Spleen (tissue), 11 donors: Measurements from ENCODE around the gene MEIS2. TPM values are rescaled to one million over a fixed set of nuclear protein-coding genes. Genes with fewer than 3 reads are reported as not detected.

ENCODE experiments used
- DNase-seq: peaks from one replicate; pipeline ENCODE4 v3.0.0-alpha.2; 2020
- H3K27ac ChIP-seq, 8 donors: fragments of 200-600 bp; sonication (generic) in 7 of 8; 1 replicate in 4 of 8; 2 replicates in 4 of 8; pipeline versions ENCODE4 v1.5.0 to v1.8.0; 2016 to 2021; ENCODE audit warnings: inconsistent platforms in 4 of 8, mild to moderate bottlenecking in 4 of 8, moderate library complexity in 1 of 8
- H3K27me3 ChIP-seq, 7 donors: fragments of 200-600 bp; sonication (generic) in 6 of 7; replicated peaks in 1 of 7; 1 replicate in 4 of 7; 2 replicates in 3 of 7; pipeline versions ENCODE4 v1.5.0 to v1.8.0; 2016 to 2021; ENCODE audit warnings: inconsistent platforms in 3 of 7, mild to moderate bottlenecking in 1 of 7
- H3K36me3 ChIP-seq, 6 donors: fragments of 200-600 bp; sonication (generic) in 5 of 6; 1 replicate in 4 of 6; 2 replicates in 2 of 6; pipeline versions ENCODE4 v1.5.0 to v1.8.0; 2016 to 2021; ENCODE audit warnings: inconsistent platforms in 2 of 6
- H3K4me1 ChIP-seq, 6 donors: fragments of 200-600 bp; sonication (generic) in 5 of 6; 1 replicate in 3 of 6; 2 replicates in 3 of 6; pipeline versions ENCODE4 v1.5.0 to v1.8.0; 2016 to 2021; ENCODE audit warnings: inconsistent platforms in 3 of 6
- H3K4me3 ChIP-seq, 8 donors: fragments of 200-600 bp; sonication (generic) in 7 of 8; 1 replicate in 4 of 8; 2 replicates in 4 of 8; pipeline versions ENCODE4 v1.5.0 to v1.8.0; 2016 to 2021; ENCODE audit warnings: inconsistent platforms in 4 of 8, mild to moderate bottlenecking in 4 of 8, moderate library complexity in 2 of 8
- H3K9me3 ChIP-seq, 8 donors: fragments of 200-600 bp; sonication (generic) in 7 of 8; 1 replicate in 4 of 8; 2 replicates in 4 of 8; pipeline versions ENCODE4 v1.5.0 to v1.8.0; 2016 to 2021; ENCODE audit warnings: inconsistent platforms in 4 of 8
- POLR2A ChIP-seq, 3 donors: fragments of 450-650 bp; IDR thresholded peaks; one replicate each; pipeline ENCODE4 v1.5.1; 2017; ENCODE audit warnings: antibody characterized with exemption in 3 of 3, mild to moderate bottlenecking in 1 of 3
- POLR2AphosphoS5 ChIP-seq, 3 donors: sonication (generic); formaldehyde crosslinking; IDR thresholded peaks; one replicate each; pipeline ENCODE4 v1.5.1; 2017; ENCODE audit warnings: antibody characterized with exemption in 3 of 3
- whole genome bisulfite sequencing, 5 donors: extraction: QIAGEN DNeasy Blood & Tissue Kit in 3 of 5; methylation state at CpG; one replicate each; pipeline versions ENCODE4 v1.1.5 to v1.1.7; 2013 to 2018; 5-methylcytosine and 5-hydroxymethylcytosine counted together
- intact Hi-C: fragments of 100-400 bp; cut with DNase I; formaldehyde crosslinking; loops from one replicate; pipeline ENCODE4 v1.15.0; 2023; ENCODE audit warnings: low total_unique reads
- polyA plus RNA-seq, 3 donors: library from polyadenylated mRNA; stranded (reverse); fragments of 200-250 nt; gene quantifications; one replicate each; pipeline ENCODE4 v1.2.1, GENCODE V29; 2013
- total RNA-seq, 7 donors: library from RNA; depleted of rRNA in 3 of 7; stranded (reverse); fragments of >200 nt in 3 of 7; fragmentation: NEBNext Ultra II Directional in 4 of 7; extraction: Animal tissue kit (Norgen Biotek cat#: 25700) in 4 of 7; gene quantifications; one replicate each; pipeline versions ENCODE4 v1.1.0 to v1.2.1, GENCODE V29; 2016 to 2021
- TF ChIP-seq, protein P1 (sequence below), 11 experiments: fragments of 200-600 bp in 7 of 11; fragments of 450-650 bp in 4 of 11; sonication (generic) in 4 of 11; IDR thresholded peaks in 8 of 11; conservative IDR thresholded peaks in 3 of 11; 1 replicate in 7 of 11; 2 replicates in 4 of 11; pipeline versions ENCODE4 v1.4.0 to v1.8.0; 2016 to 2021; ENCODE audit warnings: antibody characterized with exemption in 11 of 11, inconsistent platforms in 4 of 11, mild to moderate bottlenecking in 1 of 11
- donor health status: healthy with polysubstance abuse.
- donor health status: DM: no; HTN: no; CAD: no; lungs with moderate emphysema.
- donor health status: DM: no; HTN: no; CAD: no.
- donor health status: Bipolar disorder and iron deficiency.
- donor health status: healthy.
- donor health status: DM: no; HTN: no; CAD: no.
- donor health status: DM: yes; HTN: yes; CAD: no.

MEIS2 gene
- total and polyA plus RNA-seq, 10 donors = 2.6 to 57.2 (median 23.5) TPM

DNA sequence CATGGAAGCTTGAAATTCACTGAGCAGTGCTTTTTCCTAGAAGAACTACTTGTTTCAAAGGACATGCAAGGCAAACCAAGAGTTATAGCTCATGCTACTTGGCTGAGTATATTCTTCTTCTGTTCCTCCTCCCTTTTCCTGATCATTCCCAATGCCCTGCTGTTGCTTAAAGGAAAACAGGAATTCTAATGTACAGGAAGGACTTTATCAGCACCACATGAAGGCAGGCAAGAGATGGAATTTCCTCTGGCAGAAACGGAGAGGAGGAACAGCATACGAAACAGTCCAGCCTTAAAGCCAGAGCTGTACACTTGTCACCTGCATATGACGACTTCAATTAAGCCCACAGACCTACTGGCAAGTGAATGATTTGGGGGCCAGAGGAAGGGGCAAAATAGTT is 15.7 kb downstream of the MEIS2 start:
- DNase-seq = no peak
- no peaks in the 10 kb centered on the region for H3K27me3 ChIP-seq
- H3K9me3 ChIP-seq = no peaks in the 10 kb centered on the region
- peaks cover 0 to 9% (median 0%) of the 10 kb centered on the region in 6 donors for H3K4me1 ChIP-seq
- H3K36me3 ChIP-seq = peaks cover 0 to 12% (median 0%) of the 10 kb centered on the region in 6 donors
- TF ChIP-seq POLR2A (IDR thresholded peaks at IDR 0.05) (no peak), POLR2AphosphoS5 (IDR thresholded peaks at IDR 0.05) (no peak)
- TF ChIP-seq, protein P1, sequence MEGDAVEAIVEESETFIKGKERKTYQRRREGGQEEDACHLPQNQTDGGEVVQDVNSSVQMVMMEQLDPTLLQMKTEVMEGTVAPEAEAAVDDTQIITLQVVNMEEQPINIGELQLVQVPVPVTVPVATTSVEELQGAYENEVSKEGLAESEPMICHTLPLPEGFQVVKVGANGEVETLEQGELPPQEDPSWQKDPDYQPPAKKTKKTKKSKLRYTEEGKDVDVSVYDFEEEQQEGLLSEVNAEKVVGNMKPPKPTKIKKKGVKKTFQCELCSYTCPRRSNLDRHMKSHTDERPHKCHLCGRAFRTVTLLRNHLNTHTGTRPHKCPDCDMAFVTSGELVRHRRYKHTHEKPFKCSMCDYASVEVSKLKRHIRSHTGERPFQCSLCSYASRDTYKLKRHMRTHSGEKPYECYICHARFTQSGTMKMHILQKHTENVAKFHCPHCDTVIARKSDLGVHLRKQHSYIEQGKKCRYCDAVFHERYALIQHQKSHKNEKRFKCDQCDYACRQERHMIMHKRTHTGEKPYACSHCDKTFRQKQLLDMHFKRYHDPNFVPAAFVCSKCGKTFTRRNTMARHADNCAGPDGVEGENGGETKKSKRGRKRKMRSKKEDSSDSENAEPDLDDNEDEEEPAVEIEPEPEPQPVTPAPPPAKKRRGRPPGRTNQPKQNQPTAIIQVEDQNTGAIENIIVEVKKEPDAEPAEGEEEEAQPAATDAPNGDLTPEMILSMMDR (IDR thresholded peaks at IDR 0.05 in 8 of 11, conservative IDR thresholded peaks at IDR 0.05 in 3 of 11) = no peak
- peak overlapping the region in 1 of 8 donors; percentile 33 for H3K27ac ChIP-seq
- whole genome bisulfite sequencing, 5 donors = 50 to 71% (median 64%) methylated on average over 3 of the region's 3 CpGs
- intact Hi-C loops = no loop called here
- H3K4me3 ChIP-seq = no peak overlapping the region

DNA sequence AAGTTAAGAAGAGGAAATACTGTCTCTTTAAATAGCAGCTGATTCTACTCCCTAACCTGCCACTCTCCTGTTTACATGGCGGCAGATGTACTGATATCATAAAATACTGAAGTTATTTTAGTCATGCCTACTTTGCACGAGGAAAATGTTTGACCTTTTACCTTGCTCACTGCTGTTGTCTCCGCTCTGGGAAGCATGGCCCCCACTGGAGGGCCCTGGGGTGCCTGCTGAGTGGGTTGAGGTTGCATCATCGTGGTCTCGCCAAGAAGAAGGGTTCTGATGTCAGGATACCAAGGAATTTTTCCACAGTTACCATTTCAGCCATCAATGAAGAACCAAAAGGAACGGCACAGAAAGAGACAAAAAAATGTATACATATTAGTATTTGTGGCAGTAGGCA is 16.7 kb downstream of the MEIS2 start:
- WGBS, 5 donors = 77 to 86% (median 85%) methylated on average over 6 of the region's 6 CpGs
- no peak overlapping the region for H3K4me3 ChIP-seq
- no peak for TF ChIP-seq POLR2AphosphoS5 (IDR thresholded peaks at IDR 0.05)
- no peak for TF ChIP-seq POLR2A (IDR thresholded peaks at IDR 0.05)
- TF ChIP-seq, protein P1 (IDR thresholded peaks at IDR 0.05 in 8 of 11, conservative IDR thresholded peaks at IDR 0.05 in 3 of 11) = no peak
- no peak for DNase-seq
- H3K4me1 ChIP-seq = peaks cover 0 to 11% (median 0%) of the 10 kb centered on the region in 6 donors
- intact Hi-C loops = no loop called here
- no peak overlapping the region for H3K27ac ChIP-seq
- H3K36me3 ChIP-seq = peaks cover 0 to 12% (median 0%) of the 10 kb centered on the region in 6 donors
- no peaks in the 10 kb centered on the region for H3K9me3 ChIP-seq
- no peaks in the 10 kb centered on the region for H3K27me3 ChIP-seq

DNA sequence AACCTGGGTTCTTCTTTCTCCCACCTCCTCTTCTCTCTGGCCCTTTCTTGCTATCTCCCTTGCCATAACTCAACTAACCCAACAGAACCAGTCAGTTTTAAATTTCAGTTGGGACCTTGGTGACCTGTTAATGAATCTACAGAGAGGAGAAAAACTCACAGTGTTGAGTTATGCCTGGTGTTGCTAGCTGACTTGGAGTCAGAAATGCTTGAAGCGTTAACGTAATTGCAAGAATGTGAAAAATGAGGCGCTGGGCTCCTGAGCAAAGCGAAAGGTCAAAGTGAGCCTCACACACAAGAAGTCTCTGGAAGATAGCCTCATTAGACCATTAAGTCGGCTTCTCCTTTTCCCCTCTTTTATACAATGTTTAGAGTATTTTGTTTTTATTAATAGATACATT is 18.4 kb downstream of the MEIS2 start:
- 88 to 94% (median 93%) methylated on average over 5 of the region's 5 CpGs for WGBS, 5 donors
- DNase-seq = no peak
- TF ChIP-seq, protein P1 (IDR thresholded peaks at IDR 0.05 in 8 of 11, conservative IDR thresholded peaks at IDR 0.05 in 3 of 11) = no peak
- TF ChIP-seq POLR2AphosphoS5 (IDR thresholded peaks at IDR 0.05) (no peak), POLR2A (IDR thresholded peaks at IDR 0.05) (no peak)
- Histone ChIP-seq H3K27ac (no peak overlapping the region), H3K4me3 (no peak overlapping the region), H3K4me1 (peaks cover 0 to 11% (median 0%) of the 10 kb centered on the region in 6 donors), H3K36me3 (peaks cover 0 to 12% (median 0%) of the 10 kb centered on the region in 6 donors), H3K27me3 (no peaks in the 10 kb centered on the region), H3K9me3 (no peaks in the 10 kb centered on the region)
- intact Hi-C loops = no loop called here

DNA sequence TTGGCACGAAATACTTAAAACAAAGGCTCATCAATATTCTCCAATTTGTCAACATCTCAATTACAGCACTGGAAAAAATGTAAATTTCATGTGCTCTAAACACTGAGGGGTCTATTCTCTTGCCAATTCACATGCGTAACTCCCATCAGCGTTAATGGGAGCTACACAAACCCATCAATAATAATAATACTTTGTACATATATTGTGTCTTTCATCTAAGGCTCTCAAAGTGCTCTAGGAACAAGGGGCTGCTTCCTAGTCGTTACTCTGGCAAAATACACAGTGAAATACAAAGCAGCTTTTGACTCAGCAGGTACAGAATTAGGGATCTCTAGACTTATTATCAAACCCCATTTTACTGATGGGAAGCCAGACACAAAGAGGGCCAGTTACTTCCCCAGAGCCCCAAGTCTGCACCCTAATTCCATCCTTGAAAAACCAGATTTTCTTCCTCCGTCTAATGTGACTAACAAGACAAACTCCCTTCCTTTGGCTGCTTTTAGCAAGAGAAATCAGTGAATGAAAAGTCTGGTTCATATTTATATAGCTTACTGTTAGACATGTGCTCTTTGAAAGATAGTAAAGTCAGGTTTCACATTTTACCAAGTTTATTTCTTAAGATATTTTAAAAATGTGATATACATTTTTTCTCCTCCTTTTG is 20.0 kb downstream of the MEIS2 start:
- Histone ChIP-seq H3K4me1 (peaks cover 0 to 11% (median 0%) of the 10 kb centered on the region in 6 donors), H3K27ac (no peak overlapping the region), H3K27me3 (no peaks in the 10 kb centered on the region), H3K36me3 (peaks cover 0 to 12% (median 0%) of the 10 kb centered on the region in 6 donors), H3K9me3 (no peaks in the 10 kb centered on the region), H3K4me3 (no peak overlapping the region)
- intact Hi-C loops = no loop called here
- DNase-seq = no peak
- TF ChIP-seq, protein P1 (IDR thresholded peaks at IDR 0.05 in 8 of 11, conservative IDR thresholded peaks at IDR 0.05 in 3 of 11) = no peak
- no peak for TF ChIP-seq POLR2AphosphoS5 (IDR thresholded peaks at IDR 0.05)
- no peak for TF ChIP-seq POLR2A (IDR thresholded peaks at IDR 0.05)
- 62 to 80% (median 67%) methylated on average over 5 of the region's 5 CpGs for WGBS, 5 donors
